Central memory CD8-positive, alpha-beta T cell (primary cell): ENCODE data around the gene SURF2.
"Not testable (repeated sequence)": the region's sequence is repeated elsewhere in the genome, so short reads cannot be mapped to it uniquely, and the experiment has no call there.

ENCODE experiments used
- ATAC-seq: fragments of 150-1000 bp; cut with Tn5 transposase; replicated peaks from 2 replicates; pipeline ENCODE4 v1.10.0; 2022; ENCODE audit warnings: mild to moderate bottlenecking, moderate FRiP score, moderate number of reproducible peaks; ENCODE audit not compliant: poor library complexity, severe bottlenecking; ENCODE audit errors: extremely low read depth
- DNase-seq, 2 donors: peaks; one replicate each; pipeline ENCODE4 v3.0.0; 2021; ENCODE audit warnings: low spot score in 2 of 2
- H3K27ac Mint-ChIP-seq: one replicate; pipeline ENCODE4 v1.8.0; 2022; ENCODE audit warnings: low read depth, mild to moderate bottlenecking, moderate library complexity, mixed read lengths
- H3K27me3 Mint-ChIP-seq: one replicate; pipeline ENCODE4 v1.8.0; 2022; ENCODE audit warnings: mixed read lengths
- H3K36me3 Mint-ChIP-seq: one replicate; pipeline ENCODE4 v1.8.0; 2022; ENCODE audit warnings: mild to moderate bottlenecking, moderate library complexity, mixed read lengths; ENCODE audit not compliant: insufficient read depth
- H3K4me1 Mint-ChIP-seq: one replicate; pipeline ENCODE4 v1.8.0; 2022; ENCODE audit warnings: mixed read lengths
- H3K4me3 Mint-ChIP-seq: one replicate; pipeline ENCODE4 v1.8.0; 2022; ENCODE audit warnings: mild to moderate bottlenecking, moderate library complexity, mixed read lengths
- H3K9me3 Mint-ChIP-seq: one replicate; pipeline ENCODE4 v1.8.0; 2022; ENCODE audit warnings: mixed read lengths

SURF2 gene

DNA sequence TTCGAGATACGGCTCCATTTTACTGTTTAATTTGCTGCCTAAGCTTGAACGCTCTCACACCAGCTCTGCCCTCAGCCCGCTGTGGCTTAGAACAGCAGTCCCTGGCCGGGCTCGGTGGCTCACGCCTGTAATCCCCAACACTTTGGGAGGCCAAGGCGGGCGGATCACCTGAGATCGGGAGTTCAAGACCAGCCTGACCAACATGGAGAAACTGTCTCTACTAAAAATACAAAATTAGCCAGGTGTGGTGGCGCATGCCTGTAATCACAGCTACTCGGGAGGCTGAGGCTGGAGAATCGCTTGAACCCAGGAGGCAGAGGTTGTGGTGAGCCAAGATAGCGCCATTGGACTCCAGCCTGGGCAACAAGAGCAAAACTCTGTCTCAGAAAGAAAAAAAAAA, 20.9 kb downstream of the SURF2 start:
- not testable (repeated sequence) for H3K27ac Mint-ChIP-seq, H3K9me3 Mint-ChIP-seq
- peaks cover 23% of the 10 kb centered on the region for H3K4me1 Mint-ChIP-seq

GRCh38 chr9:133377721-133378216, 21.4 kb downstream of the SURF2 start:
- no peak for ATAC-seq
- H3K27ac Mint-ChIP-seq = no peak overlapping the region
- no peaks in the 10 kb centered on the region for H3K27me3 Mint-ChIP-seq
- H3K4me3 Mint-ChIP-seq = no peak overlapping the region
- no peak for DNase-seq
- peaks cover 16% of the 10 kb centered on the region for H3K36me3 Mint-ChIP-seq
- H3K4me1 Mint-ChIP-seq = peaks cover 18% of the 10 kb centered on the region
- H3K9me3 Mint-ChIP-seq = no peaks in the 10 kb centered on the region

More for the DNA sequence above, 20.9 kb downstream of the SURF2 start:
- DNase-seq, ATAC-seq, H3K27me3 Mint-ChIP-seq: not testable (repeated sequence)
- Mint-ChIP-seq H3K4me3 (peak overlapping the region; percentile 23), H3K36me3 (peaks cover 21% of the 10 kb centered on the region)

DNA sequence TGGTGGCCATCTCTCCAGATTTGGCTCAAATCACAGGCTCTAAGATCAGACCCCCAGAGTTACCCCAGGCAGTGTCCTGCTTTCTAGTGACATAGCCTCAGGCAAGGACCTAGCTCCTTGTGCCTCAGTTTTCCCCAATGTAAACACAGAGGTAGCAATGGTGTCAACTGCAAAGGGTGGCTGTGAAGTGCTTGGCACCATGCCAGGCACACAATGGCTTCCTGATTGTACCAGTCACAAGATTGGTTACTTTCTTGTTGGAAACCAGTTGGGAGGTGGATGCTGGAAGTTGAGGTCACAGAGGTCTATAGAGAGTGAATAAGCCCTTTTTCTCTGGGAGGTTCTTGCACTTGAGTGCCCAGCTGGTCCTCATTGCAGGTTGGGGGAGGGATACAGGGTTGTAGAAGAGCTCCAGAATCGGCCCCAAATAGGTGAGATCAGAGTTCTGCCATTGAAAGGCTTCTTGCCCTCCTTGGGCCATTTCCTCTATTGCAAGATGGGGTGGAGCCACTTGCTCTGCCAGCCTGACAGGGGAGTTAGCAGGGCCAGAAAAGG, 22.1 kb downstream of the SURF2 start:
- Mint-ChIP-seq H3K9me3 (no peaks in the 10 kb centered on the region), H3K27me3 (no peaks in the 10 kb centered on the region), H3K4me1 (peaks cover 15% of the 10 kb centered on the region), H3K4me3 (no peak overlapping the region), H3K27ac (no peak overlapping the region), H3K36me3 (peaks cover 13% of the 10 kb centered on the region)
- ATAC-seq = no peak
- DNase-seq = no peak

- no peaks in the 10 kb centered on the region for H3K27me3 Mint-ChIP-seq
- no peaks in the 10 kb centered on the region for H3K9me3 Mint-ChIP-seq
- ATAC-seq (no peak), DNase-seq (no peak)
- H3K4me3 Mint-ChIP-seq = no peak overlapping the region
- peaks cover 10% of the 10 kb centered on the region for H3K36me3 Mint-ChIP-seq
- peaks cover 9% of the 10 kb centered on the region for H3K4me1 Mint-ChIP-seq
- H3K27ac Mint-ChIP-seq = no peak overlapping the region
Measured at GRCh38 chr9:133379153-133380086, 23.1 kb downstream of the SURF2 start.

GRCh38 chr9:133380734-133381133, 24.4 kb downstream of the SURF2 start:
- H3K9me3 Mint-ChIP-seq = no peaks in the 10 kb centered on the region
- no peak overlapping the region for H3K4me3 Mint-ChIP-seq
- DNase-seq = no peak
- no peaks in the 10 kb centered on the region for H3K4me1 Mint-ChIP-seq
- H3K27ac Mint-ChIP-seq = no peak overlapping the region
- H3K36me3 Mint-ChIP-seq = peaks cover 2% of the 10 kb centered on the region
- H3K27me3 Mint-ChIP-seq = no peaks in the 10 kb centered on the region
- ATAC-seq = no peak

GRCh38 chr9:133382507-133383141, 26.3 kb downstream of the SURF2 start:
- Mint-ChIP-seq H3K4me3 (no peak overlapping the region), H3K27ac (no peak overlapping the region), H3K27me3 (no peaks in the 10 kb centered on the region), H3K4me1 (no peaks in the 10 kb centered on the region), H3K36me3 (no peaks in the 10 kb centered on the region), H3K9me3 (no peaks in the 10 kb centered on the region)
- no peak for ATAC-seq
- no peak for DNase-seq

- H3K4me3 Mint-ChIP-seq = no peak overlapping the region
- H3K27ac Mint-ChIP-seq = no peak overlapping the region
- H3K9me3 Mint-ChIP-seq = no peaks in the 10 kb centered on the region
- no peak for DNase-seq
- ATAC-seq = no peak
- H3K27me3 Mint-ChIP-seq = no peaks in the 10 kb centered on the region
- no peaks in the 10 kb centered on the region for H3K4me1 Mint-ChIP-seq
- H3K36me3 Mint-ChIP-seq = no peaks in the 10 kb centered on the region
Measured at GRCh38 chr9:133383438-133383837, 27.1 kb downstream of the SURF2 start.

GRCh38 chr9:133384736-133385321, 28.5 kb downstream of the SURF2 start:
- ATAC-seq = no peak
- Mint-ChIP-seq H3K27me3 (peaks cover 5% of the 10 kb centered on the region), H3K36me3 (no peaks in the 10 kb centered on the region), H3K9me3 (no peaks in the 10 kb centered on the region), H3K4me1 (no peaks in the 10 kb centered on the region), H3K4me3 (no peak overlapping the region), H3K27ac (no peak overlapping the region)
- DNase-seq = no peak

- ATAC-seq (no peak), DNase-seq (no peak)
- no peaks in the 10 kb centered on the region for H3K36me3 Mint-ChIP-seq
- H3K9me3 Mint-ChIP-seq = no peaks in the 10 kb centered on the region
- no peak overlapping the region for H3K4me3 Mint-ChIP-seq
- H3K27ac Mint-ChIP-seq = no peak overlapping the region
- peaks cover 12% of the 10 kb centered on the region for H3K27me3 Mint-ChIP-seq
- H3K4me1 Mint-ChIP-seq = no peaks in the 10 kb centered on the region
Measured at GRCh38 chr9:133385452-133385851, 29.1 kb downstream of the SURF2 start.

GRCh38 chr9:133386338-133386737, 30.0 kb downstream of the SURF2 start:
- Mint-ChIP-seq H3K27ac (no peak overlapping the region), H3K4me1 (no peaks in the 10 kb centered on the region), H3K27me3 (peaks cover 16% of the 10 kb centered on the region), H3K9me3 (no peaks in the 10 kb centered on the region), H3K4me3 (no peak overlapping the region), H3K36me3 (no peaks in the 10 kb centered on the region)
- no peak for ATAC-seq
- DNase-seq = no peak

DNA sequence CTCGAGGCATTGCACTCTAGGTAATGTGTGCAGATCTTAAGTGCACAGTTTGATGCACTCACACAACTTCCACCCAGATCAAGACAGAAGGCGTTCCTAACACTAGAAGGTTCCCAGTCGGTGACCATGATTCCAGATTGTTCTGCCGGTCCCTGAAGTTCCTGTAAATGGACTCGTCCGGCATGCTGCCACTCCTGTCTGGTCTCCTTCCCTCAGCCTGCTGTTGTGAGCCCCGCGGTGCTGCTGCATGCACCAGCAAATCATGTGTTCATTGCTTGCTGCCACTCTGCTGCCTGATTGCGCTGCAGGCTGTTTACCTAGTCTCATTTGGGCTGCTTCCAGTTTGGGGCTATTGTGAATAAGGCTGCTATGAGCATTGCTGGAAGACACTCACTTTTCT, 31.3 kb downstream of the SURF2 start:
- H3K36me3 Mint-ChIP-seq = no peaks in the 10 kb centered on the region

DNA sequence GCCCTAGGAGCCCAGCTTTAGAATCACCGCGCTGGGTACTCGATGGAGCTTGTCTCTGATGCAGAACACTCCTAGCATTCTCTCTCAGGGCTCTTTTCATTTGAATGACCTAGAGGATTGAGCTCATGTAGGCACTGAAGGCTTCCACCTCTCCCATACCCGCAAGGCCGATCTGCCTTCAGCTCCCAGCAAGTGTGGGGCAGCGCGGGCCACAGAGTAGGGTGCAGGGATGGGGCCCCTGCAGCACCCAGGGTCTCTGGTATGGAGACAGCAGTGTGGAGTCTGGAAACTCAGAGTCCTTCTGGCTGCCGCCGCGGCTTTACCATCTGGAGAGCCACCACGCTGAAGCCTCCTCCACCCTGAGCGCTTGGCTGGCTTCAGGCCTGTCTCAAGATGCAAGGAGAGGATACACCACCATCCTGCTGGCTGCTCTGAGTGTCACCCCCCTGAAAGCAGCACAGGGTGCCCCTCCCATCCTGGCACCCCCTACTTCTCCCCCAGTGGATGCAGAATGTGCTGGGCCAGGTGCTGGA, 32.7 kb downstream of the SURF2 start:
- Mint-ChIP-seq H3K27me3 (peaks cover 16% of the 10 kb centered on the region), H3K4me3 (no peak overlapping the region), H3K36me3 (no peaks in the 10 kb centered on the region), H3K4me1 (no peaks in the 10 kb centered on the region), H3K27ac (no peak overlapping the region), H3K9me3 (no peaks in the 10 kb centered on the region)
- DNase-seq = no peak
- no peak for ATAC-seq

More for the DNA sequence above, 31.3 kb downstream of the SURF2 start:
- Mint-ChIP-seq H3K4me3 (no peak overlapping the region), H3K27ac (no peak overlapping the region), H3K27me3 (peaks cover 16% of the 10 kb centered on the region), H3K9me3 (no peaks in the 10 kb centered on the region), H3K4me1 (no peaks in the 10 kb centered on the region)
- no peak for DNase-seq
- no peak for ATAC-seq
